Stimulated activated CD8-positive, alpha-beta memory T cell treated with anti-CD3 and anti-CD28 coated beads, Interleukin-4, amount 100 ng/mL, for 48 hours (primary cell): ENCODE results near the gene OR6N1.
A peak's percentile ranks its signal among the peaks of the same experiment; 100 is the strongest.

Experiments
- DNase-seq: peaks from one replicate; pipeline ENCODE4 v3.0.0-alpha.2; 2020

OR6N1 gene, protein sequence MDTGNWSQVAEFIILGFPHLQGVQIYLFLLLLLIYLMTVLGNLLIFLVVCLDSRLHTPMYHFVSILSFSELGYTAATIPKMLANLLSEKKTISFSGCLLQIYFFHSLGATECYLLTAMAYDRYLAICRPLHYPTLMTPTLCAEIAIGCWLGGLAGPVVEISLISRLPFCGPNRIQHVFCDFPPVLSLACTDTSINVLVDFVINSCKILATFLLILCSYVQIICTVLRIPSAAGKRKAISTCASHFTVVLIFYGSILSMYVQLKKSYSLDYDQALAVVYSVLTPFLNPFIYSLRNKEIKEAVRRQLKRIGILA

DNA sequence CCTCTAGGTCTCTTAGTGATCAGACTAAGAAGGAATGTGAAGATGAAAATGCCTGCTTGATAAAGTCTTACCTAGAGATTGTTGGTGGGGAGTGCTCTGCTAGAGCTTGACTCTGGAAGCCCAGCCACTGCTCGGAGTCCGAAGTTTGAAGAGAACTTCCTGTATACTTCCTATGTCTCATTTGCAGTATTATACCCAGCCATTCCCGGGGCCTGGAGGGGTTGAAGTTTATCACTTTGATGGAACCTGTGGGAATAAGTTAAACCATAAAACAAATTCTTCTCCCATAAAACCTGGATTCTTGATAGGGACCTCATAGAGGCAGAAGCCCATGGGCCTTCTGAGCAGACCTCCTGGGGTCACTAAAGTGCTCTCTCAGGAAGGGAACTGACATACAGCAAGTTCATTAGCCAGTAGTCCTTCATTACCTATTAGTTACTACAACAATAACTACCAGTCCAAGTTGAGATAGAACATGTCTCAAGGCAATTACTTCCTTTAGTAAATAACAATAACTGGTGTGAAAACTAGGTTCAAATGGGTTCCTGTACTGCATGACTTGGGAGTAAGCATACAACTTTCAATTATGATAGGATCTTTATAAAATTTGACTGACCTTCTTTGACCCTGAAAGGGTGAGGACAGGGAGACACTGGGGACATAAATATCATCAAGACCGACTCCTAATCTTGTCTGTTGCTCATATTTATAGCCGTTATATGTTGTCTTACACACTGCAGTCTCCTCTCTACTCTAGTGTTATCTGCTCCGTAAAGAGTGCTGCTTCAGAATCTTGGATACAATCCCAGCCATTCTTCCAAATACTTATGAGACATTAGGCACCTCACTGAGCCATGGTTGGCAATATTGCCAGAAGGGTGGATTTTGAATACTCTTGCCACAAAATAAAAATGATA, at the start of gene OR6N1:
Gene OR6N1, minus strand, starts transcription at position 246 of the 917 bp plus-strand sequence. CDS start 5,513 bp downstream, outside the sequence.
- no peak for DNase-seq

DNA sequence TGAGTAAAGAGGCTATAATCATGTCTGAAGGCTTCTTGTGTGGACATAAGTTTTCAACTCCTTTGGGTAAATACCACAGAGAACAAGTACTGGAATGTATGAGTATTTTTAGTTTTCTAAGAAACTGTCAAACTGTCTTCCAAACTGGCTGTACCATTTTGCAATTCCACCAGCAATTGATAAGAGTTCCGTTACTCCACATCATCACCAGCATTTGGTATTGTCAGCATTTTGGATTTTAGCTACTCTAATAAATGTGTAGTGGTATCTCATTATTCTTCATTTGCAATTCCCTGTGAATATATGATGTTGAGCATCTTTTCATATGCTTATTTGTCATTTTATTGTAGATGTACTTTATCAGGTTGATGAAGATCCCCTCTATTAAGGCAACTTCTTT, 49.7 kb upstream of the OR6N1 start:
- DNase-seq: no peak

DNA sequence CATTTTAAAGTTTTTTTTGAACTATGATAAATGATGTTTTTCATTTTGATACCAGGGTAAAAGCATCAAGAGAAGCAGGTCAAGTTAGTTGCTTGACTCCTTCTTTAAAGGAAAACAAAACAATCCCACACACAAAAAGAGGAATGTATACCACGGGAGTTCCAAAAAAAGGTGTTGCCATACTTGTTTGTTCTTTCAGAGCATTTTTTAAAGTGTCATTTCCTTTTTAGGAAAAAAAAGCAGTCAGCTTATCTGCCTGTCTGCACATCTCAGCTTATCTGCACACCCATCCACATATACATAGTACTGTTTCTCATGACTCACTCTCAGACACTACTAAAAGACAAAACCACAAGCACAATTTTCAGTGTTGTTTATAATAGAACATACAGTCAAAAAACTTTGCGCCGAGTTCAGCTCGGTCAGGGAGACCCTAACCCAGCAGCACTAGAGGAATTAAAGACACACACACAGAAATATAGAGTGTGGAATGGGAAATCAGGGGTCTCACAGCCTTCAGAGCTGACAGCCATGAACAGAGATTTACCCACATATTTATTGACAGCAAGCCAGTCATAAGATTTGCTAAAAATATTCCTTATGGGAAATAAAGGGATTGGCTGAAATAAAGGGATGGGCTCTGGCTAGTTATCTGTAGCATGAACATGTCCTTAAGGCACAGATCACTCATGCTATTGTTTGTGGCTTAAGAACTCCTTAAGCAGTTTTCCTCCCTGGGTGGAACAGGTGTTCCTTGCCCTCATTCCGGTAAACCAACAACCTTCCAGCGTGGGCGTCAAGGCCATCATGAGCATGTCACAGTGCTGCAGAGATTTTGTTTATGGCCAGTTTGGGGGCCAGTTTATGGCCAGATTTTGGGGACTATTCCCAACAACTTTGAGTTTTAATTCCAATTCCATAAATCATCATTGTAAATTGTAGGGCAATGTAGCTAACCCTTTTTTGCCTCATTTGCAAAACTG, 47.8 kb upstream of the OR6N1 start:
- DNase-seq: peak; percentile 32

DNA sequence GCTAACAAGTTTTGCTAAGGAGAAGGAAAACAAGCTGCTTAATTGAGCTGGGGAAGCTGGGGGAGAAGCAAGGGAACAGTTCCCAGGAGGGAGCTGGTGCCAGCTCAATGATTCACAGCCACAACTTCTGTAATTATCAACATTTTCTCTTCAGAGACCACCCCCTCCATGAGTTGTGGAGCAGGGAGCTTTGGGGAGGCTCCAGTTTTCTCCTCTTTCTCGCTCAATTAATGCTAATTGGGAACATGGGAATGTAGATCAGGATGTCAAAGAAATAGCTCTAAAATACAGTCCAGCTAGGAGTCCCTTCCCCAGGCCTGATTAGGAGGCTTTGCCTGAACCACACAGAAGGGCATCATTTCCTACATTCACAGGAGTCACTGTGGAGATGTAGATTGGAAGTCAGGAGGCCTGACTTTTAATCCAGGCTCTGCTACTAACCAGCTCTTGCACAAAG, 47.0 kb upstream of the OR6N1 start:
- no peak for DNase-seq

DNA sequence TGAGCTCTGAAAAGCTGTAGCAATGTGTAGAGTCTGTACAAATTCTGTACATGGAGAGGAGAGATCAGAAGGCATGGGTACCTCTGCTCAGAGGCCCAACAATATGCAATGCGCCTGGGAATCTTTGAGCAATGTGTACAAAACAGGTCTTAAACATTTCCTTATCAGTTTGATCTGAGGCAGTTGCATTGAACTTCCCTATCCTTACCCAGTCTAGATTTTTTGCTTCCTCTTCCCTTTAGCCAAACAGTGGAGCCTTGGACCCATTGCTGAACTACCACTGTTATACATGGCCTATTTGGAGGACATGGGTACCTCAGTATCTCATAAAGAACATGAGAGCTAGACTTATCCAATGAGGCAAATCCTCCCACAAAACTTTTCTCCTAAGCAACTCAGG, 46.6 kb upstream of the OR6N1 start:
- no peak for DNase-seq

DNA sequence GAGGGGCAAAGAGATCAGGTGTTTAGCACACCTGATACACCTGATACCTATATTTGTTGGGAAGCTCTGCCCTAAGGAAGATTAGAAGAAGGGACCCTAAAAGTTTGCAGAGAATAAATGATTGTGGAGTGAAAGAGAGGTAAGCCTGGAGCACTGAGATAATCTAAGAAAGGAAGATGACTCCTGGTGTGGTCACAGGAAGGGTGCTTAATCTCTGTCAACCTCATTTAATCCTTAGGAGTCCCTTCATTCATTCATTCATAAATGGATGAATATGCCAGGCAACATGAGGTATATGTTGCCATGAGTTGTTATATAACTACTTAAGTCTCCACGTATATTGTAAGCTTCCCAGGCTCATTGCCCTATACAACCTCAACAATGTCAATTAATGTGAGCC, 43.0 kb upstream of the OR6N1 start:
- no peak for DNase-seq

DNA sequence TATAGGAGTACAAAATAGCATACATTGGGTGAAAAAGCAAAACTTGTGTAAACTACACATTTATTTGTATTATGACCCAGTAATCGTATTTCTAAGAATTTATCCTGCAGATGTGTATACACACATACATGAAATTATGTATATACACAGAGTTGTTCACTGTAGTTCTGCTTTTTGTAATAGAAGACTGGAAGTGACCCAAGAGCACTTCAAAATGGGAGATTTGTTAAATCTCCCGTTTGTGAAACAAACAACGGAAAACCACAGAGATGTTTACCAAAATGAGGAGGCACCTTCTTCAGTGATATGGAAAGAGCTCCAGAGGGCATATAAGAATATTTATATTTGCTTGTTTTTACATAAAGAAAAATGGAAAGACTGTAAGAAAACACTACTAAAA, 41.2 kb upstream of the OR6N1 start:
- no peak for DNase-seq

DNA sequence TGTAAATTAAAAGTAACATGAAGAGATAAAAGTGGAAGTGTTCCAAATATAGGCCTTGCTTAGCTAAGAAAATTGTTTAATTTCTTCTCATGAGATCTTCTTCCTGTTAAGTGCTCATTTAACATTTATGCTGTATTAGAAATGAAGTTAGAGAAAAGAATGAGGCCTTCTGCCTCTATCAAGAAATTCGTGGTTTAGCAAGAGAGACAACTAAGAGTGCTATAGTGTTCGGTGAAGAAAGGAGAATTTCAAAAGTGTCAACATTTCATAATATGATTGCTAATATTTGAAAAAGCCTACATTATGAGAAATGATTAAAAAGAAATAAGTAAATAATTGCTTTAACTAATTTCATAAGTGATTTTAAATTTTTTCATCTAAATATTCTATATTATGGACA, 40.3 kb upstream of the OR6N1 start:
- DNase-seq: no peak

DNA sequence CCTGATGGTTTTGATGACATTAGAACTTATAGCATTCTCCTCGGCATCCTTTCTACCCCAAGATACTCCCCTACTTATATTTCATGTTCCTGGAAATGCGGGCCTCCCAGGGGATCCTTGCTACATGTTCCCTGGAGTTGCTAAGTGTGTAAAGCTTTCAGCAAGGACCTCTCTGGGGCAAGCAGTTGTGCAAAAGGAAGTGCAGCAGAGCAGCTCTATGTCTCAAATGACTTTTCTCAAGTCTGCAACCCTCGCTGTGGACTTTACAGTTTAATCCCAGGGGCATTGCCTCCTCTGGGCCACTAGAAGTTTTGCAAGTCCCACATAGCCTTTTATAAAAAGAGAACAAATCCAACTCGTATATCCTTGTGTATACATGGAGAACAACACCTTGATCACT, 38.3 kb upstream of the OR6N1 start:
- DNase-seq: no peak

DNA sequence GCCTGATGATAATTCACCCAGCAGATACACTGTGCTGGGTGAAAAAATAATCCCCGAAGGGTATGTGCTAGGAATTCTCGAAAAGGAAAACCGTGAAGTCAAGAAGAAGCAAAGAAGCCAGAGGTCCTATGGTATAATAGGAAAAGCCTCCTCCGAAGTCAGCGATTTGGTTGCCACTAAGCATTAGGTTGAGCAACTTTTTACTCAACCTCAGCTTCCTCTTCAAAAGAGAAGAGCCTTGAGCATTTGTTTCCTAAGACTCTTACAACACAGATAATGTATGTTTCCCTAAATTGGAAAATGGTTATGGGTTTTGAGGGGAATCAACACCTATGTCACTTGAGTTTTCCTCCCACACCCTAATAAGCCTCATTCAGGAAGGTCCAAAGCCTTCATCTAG, 37.9 kb upstream of the OR6N1 start:
- DNase-seq: no peak

DNA sequence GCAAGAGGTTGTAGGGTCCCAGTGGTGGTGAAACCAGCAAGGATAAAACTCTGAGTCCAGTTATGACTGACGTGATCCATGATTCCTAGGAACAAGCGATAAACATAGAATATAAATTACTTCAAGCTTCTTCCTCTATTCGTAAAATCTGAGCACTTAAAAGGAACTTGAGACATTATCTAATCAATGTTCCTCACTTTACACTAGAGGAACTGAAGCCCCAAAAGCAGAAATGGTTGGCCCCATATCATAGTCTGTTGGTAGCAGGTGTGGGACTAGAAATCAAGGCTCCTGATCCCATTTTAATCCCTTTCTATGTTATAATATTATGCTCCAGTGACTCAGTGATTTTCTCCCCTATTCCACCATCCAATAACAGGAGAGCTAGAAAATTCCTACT, 37.3 kb upstream of the OR6N1 start:
- no peak for DNase-seq

DNA sequence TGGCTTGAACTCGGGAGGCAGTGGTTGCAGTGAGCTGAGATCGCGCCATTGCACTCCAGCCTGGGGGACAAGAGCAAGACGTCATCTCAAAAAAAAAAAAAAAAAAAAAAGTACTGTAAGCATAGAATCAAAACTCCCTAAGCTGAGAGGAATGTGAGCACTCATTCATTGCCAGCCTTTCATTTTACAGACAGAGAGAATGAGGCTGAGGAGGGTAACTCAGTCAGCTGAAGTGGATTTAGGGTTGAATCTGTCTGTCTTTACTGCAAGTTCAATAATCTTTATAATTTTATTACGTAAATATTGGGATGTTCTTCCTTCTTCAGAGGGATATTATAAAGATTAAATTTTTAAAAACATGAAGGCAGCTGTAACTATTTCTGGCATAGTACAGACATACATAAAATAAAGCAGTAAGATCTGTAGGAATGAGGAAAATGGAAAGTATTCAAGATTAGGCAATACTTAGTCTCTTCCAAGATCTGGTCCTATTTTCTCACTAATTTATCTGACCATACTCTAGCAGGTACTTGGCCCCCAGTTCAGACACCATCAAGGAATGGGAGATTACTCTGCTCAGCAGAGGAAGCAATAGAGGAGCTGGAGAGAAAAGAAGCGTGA, 35.0 kb upstream of the OR6N1 start:
- DNase-seq: no peak

DNA sequence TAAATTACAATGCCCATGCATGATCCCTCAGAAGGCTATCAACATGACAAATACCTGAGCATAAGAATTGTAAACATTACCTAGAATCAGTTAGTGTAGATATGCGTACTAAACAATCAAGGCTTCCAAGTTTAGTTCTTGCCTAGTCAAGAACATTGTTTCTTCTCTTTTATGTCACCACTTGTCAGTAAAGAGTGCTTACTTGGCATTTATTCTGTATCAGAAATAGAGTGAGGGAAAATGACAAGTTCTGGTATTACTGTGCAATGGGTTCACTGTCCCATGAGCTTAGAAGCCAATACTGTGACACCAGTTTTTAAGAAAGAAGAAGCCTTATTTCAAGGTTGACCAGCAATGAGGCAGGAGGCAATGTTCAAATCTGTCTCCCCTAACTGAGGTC, 31.7 kb upstream of the OR6N1 start:
- DNase-seq: no peak

DNA sequence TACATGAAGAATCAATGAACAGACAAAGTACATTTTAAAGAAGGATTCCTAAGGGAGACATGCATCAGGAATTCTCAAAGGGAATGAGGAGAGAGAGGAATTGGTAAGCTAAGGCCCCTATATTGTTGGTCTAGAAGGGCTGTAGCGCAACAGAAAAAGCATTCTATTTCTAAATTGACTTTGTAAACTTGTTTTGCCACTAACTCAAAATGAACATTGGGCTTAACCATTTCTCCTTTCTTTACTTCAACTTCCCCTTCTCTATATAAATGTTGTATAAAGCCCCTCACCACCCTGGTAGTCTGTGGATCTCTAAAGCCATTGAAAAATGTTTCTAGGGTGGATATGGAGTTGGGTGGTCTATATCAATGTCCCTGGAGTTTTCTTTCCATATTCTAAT, 29.4 kb upstream of the OR6N1 start:
- no peak for DNase-seq

DNA sequence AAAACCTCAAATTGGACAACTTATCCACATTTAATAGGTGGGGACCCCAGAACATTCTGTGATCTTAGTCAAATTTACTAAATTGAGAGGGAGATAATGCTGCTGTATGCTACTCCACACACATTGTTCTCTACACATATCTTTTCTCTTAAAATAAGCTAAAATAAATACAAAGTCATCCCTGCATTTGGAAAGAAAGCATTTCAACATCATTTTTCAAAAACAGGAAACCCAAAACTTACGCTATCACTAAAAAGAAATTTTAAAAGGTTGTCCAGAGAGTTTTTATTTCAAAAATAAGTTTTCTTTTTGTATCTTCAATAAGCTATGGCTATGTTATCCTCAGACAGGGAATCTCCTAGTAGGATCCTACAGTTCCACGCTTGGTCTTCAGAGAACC, 28.5 kb upstream of the OR6N1 start:
- no peak for DNase-seq

DNA sequence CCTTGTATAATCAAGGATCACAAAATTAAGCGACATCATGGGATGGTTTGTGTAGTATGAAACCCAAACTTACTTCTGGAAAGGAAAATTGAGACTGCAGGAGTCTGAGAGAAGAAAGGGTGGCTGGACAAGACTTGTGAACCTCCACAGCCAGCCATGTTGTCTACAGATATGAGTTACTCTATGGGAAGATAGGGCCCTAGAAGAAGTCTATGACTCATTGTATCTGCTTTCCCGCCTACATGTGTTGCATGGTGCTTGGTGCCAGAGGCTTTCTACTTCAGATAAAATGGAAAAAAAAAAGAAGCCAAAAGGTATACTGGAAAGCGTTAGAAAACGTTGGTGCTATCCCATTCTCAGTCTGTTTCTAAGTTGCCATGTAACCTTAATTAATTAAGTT, 27.7 kb upstream of the OR6N1 start:
- DNase-seq: no peak

DNA sequence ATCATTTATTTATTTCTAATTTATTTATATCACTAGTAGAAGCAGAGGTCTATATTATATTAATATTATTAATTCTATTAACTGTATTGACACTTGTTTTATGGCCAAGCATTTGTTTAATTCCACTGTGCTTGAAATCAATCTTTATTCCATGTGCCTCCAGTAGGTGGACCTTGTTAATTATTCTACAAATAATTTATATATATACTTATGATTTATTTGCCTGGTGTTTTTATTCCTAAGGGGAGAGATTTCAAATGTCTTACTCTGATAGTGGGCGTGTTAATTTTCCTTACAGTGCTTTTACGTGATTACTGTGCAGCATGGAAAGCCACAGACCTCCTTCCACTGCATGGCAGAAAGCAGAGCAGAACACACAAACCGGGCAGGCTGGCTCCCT, 26.5 kb upstream of the OR6N1 start:
- DNase-seq: no peak

DNA sequence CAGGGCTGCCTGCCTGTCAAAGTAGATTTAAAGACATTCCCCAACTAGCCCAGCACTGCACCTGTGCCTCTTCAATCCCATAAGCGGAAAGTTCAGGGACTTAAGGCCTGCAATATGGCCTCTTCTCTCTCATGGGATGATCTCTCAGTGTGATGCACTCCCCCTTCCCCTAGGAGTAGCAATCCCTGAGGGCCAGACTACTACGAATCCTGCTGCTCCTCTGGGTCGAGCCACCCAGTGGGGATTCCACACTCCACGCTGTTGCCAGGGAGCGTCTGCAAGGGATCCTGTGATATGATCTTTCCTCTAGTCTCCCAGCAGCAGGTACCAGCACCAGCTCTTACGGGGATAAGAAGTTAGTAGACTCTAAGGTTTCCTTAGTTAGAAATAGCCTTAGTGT, 22.3 kb upstream of the OR6N1 start:
- no peak for DNase-seq

DNA sequence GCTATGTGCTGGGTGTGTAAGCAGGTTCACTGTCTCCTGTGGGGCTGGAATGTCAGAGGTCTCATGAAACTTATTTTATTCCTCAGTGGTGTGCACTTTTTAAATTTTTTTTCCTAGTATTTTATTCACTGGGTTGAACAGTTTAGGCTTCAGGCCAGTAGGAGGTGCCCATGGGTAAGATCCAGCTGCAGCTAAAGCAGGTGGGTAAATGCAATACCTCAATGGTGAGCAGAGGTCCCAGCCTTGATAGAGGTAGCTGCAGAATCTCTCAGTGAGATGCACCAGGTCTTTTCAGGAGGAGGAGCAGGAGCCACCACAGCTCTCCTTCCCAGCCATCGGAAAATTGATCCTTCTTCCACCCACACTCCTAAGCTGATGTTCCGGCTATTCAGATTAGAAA, 21.6 kb upstream of the OR6N1 start:
- DNase-seq: peak; percentile 49

DNA sequence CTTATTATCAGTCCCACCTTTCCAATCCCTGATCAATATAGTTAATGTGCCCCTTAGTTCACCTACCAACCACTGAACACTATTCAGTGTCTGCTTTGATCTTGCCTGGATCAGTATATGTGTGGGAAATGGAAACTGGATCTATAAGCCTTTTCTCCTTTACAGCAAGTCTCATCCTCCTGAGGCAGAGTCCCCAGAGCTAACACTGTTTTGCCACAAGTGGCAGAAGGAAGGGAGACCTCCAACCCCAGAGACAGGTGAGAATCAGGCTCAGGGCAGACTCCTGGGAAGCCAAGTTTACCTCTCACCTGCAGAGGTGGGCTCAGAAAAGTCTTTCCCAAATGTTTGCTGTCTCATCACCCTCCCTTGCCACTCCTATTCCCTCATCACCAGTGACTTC, 9.1 kb upstream of the OR6N1 start, which contains the start of gene OR6N2:
Gene OR6N2, minus strand, starts transcription at position 101 of the 400 bp plus-strand sequence. CDS start 3,569 bp downstream, outside the sequence.
- no peak for DNase-seq

DNA sequence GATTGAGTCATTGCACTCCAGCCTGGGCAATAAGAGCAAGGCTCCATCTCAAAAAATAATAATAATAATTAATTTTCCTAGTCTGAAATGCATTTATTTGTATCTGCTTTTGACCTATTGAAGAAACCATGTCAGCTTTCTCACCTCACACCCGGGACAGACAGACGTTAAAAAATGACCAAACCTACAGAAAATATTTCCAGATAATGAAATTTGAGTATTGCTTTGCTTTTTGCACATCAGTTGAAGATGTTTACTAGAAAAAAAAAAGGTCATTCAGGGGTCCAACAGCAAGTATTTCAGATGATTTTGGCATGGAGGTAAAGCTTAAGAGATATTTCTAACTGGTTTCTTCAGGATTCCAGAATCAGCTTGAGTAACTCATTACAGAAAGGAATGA, 17.6 kb downstream of the OR6N1 start, which contains the start of gene OR6K6:
Gene OR6K6, plus strand, starts transcription at position 301 of the 400 bp plus-strand sequence. CDS start 168 bp downstream, outside the sequence.
- no peak for DNase-seq

DNA sequence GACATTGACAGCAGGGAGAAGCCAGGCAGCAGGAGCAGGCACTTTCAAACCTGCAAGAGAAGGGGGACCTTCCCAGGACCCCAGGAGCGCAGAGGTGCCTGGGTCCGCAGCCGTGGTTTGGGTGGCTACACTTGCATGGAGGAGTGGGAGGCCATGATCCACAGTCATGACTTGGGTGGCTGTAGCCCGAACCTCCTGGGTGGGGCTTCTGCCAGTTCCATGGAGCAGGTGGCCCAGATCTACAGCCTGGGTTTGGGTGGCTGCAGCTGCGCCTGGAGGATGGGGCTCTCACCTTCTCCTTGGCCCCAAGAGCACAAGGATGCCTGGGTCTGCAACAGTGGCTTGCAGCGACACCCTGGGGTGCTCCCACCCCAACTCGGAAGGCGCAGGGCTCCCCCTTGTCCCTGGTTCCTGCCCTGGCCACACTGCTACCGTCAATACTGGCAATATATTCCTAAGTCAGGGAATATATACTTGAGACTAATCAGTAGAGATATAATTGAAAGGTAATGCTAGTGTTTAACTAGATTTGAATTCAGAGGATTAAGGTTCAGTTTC, 19.8 kb downstream of the OR6N1 start:
- DNase-seq: no peak
